ENCODE measurements around the gene HTATIP2. TPM values are rescaled to one million over a fixed set of nuclear protein-coding genes. Genes with fewer than 3 reads are reported as not detected.
A peak's percentile ranks its signal among the peaks of the same experiment; 100 is the strongest.

Gene HTATIP2
- polyA plus RNA-seq, 3 donors = 31.5 to 108 (median 102) TPM

DNA sequence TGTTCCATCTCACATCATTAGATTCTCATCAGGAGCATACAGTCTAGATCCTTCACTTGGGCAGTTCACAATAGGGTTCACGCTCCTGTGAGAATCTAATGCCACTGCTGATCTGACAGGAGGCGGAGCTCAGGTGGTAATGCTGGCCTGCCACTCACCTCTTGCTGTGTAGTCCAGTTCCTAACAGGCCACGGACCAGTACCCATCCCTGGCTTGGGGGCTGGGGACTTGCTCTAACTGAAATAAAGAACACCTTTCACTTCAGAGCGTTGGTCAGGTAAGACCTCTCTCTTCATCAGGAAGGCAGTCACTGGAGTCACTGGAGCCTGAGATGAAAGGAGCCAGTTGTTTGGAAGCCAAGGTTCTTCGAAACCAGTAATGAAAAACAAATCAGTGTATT is 65.7 kb downstream of the HTATIP2 start:
- TF ChIP-seq, protein P1, sequence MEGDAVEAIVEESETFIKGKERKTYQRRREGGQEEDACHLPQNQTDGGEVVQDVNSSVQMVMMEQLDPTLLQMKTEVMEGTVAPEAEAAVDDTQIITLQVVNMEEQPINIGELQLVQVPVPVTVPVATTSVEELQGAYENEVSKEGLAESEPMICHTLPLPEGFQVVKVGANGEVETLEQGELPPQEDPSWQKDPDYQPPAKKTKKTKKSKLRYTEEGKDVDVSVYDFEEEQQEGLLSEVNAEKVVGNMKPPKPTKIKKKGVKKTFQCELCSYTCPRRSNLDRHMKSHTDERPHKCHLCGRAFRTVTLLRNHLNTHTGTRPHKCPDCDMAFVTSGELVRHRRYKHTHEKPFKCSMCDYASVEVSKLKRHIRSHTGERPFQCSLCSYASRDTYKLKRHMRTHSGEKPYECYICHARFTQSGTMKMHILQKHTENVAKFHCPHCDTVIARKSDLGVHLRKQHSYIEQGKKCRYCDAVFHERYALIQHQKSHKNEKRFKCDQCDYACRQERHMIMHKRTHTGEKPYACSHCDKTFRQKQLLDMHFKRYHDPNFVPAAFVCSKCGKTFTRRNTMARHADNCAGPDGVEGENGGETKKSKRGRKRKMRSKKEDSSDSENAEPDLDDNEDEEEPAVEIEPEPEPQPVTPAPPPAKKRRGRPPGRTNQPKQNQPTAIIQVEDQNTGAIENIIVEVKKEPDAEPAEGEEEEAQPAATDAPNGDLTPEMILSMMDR (IDR thresholded peaks at IDR 0.05) = no peak
- Mint-ChIP-seq H3K4me1 (no peaks in the 10 kb centered on the region), H3K4me3 (no peak overlapping the region), H3K27me3 (ENCODE audit: low read depth in 3 of 3) (peaks cover 0 to 2% (median 0%) of the 10 kb centered on the region in 3 donors), H3K27ac (peak overlapping the region in 1 of 7 donors; percentile 20), H3K36me3 (peaks cover 29 to 31% of the 10 kb centered on the region in 2 donors), H3K9me3 (no peaks in the 10 kb centered on the region)
- H4K20me1 ChIP-seq (ENCODE audit: insufficient read depth, low read length) = no peaks in the 10 kb centered on the region
- no peak for DNase-seq
- H3K9me3 ChIP-seq (replicated peaks in 1 of 2; ENCODE audit: control insufficient read depth in 1 of 2, insufficient read depth in 1 of 2, low read length in 2 of 2) = no peaks in the 10 kb centered on the region
- H3K79me2 ChIP-seq (ENCODE audit: insufficient read depth, low read length) = no peaks in the 10 kb centered on the region
- no peaks in the 10 kb centered on the region for H3K27me3 ChIP-seq (ENCODE audit: control insufficient read depth in 2 of 2, insufficient read depth in 2 of 2, low read length in 2 of 2)
- no peak overlapping the region for H3K9ac ChIP-seq (ENCODE audit: insufficient read depth, low read length, poor library complexity, severe bottlenecking)
- intact Hi-C loops (cut with micrococcal nuclease) = no loop called here
- no peak overlapping the region for H3K4me2 ChIP-seq (replicated peaks; ENCODE audit: extremely low read depth, low read length, poor library complexity, severe bottlenecking)
- peaks cover 9 to 37% of the 10 kb centered on the region in 2 donors for H3K36me3 ChIP-seq (replicated peaks in 1 of 2; ENCODE audit: control insufficient read depth in 1 of 2, insufficient read depth in 2 of 2, low read length in 2 of 2)
- H3K4me3 ChIP-seq (replicated peaks in 1 of 3; ENCODE audit: low read depth in 2 of 3, low read length in 3 of 3) = no peak overlapping the region
- H3K4me1 ChIP-seq (ENCODE audit: control insufficient read depth in 1 of 2, insufficient read depth in 2 of 2, low read length in 2 of 2) = no peaks in the 10 kb centered on the region
- no peak overlapping the region for H3K27ac ChIP-seq (ENCODE audit: low read depth in 1 of 2, low read length in 2 of 2)
- 100% methylated on average over 2 of the region's 5 CpGs for WGBS (ENCODE audit: insufficient coverage)
- H2AFZ ChIP-seq (ENCODE audit: insufficient read depth, low read depth, low read length, poor library complexity, severe bottlenecking) = no peak overlapping the region

Other genes starting within 250 kb of the HTATIP2 start
- gene DBX1, start 203.2 kb upstream of the HTATIP2 start, polyA plus RNA-seq = not detected
- 1 to 10 TPM; 4.5 to 8.4 (median 6.1) TPM for gene PRMT3, start 24.0 kb downstream of the HTATIP2 start, polyA plus RNA-seq
- not detected for gene SLC6A5, start 235.9 kb downstream of the HTATIP2 start, polyA plus RNA-seq

All from CD14-positive monocyte (primary cell).